H1 (cell line): Measurements from ENCODE around the gene SNURF. TPM values are rescaled to one million over a fixed set of nuclear protein-coding genes. Genes with fewer than 3 reads are reported as not detected.

ENCODE experiments used
- CTCF ChIA-PET: fragments of 300-600 bp; sonication (Branson Sonifier 250); formaldehyde crosslinking; loops from one replicate; lab custom pipeline; 2021; ENCODE audit not compliant: partially characterized antibody; lab: Charles Lee
- POLR2A ChIA-PET: fragments of 300-600 bp; sonication (Branson Sonifier 250); formaldehyde crosslinking; loops from one replicate; lab custom pipeline; 2021; ENCODE audit warnings: inconsistent platforms; ENCODE audit not compliant: partially characterized antibody; lab: Charles Lee
- DNase-seq, 2 experiments: peaks; one replicate each; pipeline versions ENCODE4 v3.0.0 to v3.0.0-alpha.2; 2010 to 2022; ENCODE audit warnings: low spot score in 2 of 2, low read depth in 1 of 2, mixed read lengths in 1 of 2
- FAIRE-seq: peaks from 2 replicates; lab custom pipeline; 2011; peaks lifted over from hg19 to GRCh38; lab: Jason Lieb, UNC
- H2AFZ ChIP-seq: 2 replicates; pipeline ENCODE4 v1.8.1; 2012; ENCODE audit warnings: low read length, inconsistent platforms
- H2AK5ac ChIP-seq: 2 replicates; pipeline ENCODE4 v1.6.1; 2013; ENCODE audit warnings: low read depth, low read length
- H2BK120ac ChIP-seq: replicated peaks from 2 replicates; pipeline ENCODE3; 2013; ENCODE audit warnings: low read depth, low read length, inconsistent platforms
- H2BK12ac ChIP-seq: 2 replicates; pipeline ENCODE4 v1.6.1; 2013; ENCODE audit warnings: low read depth, low read length
- H2BK15ac ChIP-seq: 2 replicates; pipeline ENCODE4 v1.6.1; 2013; ENCODE audit warnings: low read length
- H2BK20ac ChIP-seq: 2 replicates; pipeline ENCODE4 v1.6.1; 2013; ENCODE audit warnings: low read length
- H2BK5ac ChIP-seq: 2 replicates; pipeline ENCODE4 v1.6.1; 2013; ENCODE audit warnings: low read depth, low read length
- H3K14ac ChIP-seq: 2 replicates; pipeline ENCODE4 v1.6.1; 2013; ENCODE audit warnings: inconsistent platforms; ENCODE audit not compliant: insufficient read length
- H3K18ac ChIP-seq: 2 replicates; pipeline ENCODE4 v1.6.1; 2013; ENCODE audit warnings: low read length; ENCODE audit errors: extremely low read depth
- H3K23ac ChIP-seq: 2 replicates; pipeline ENCODE4 v1.6.1; 2013; ENCODE audit warnings: inconsistent platforms; ENCODE audit not compliant: insufficient read length
- H3K23me2 ChIP-seq: 2 replicates; pipeline ENCODE4 v1.6.1; 2013; ENCODE audit warnings: low read depth, low read length
- H3K27ac ChIP-seq: 2 replicates; pipeline ENCODE4 v1.6.1; 2011; ENCODE audit warnings: low read depth, low read length, inconsistent platforms
- H3K27me3 ChIP-seq, 4 experiments: replicated peaks in 1 of 4; 1 replicate in 1 of 4; 2 replicates in 3 of 4; pipeline versions ENCODE4 v1.6.1 to v1.8.1; 2011 to 2013; ENCODE audit warnings: low read length in 3 of 4, mild to moderate bottlenecking in 3 of 4, inconsistent platforms in 2 of 4, mixed read lengths in 2 of 4, moderate library complexity in 1 of 4; ENCODE audit not compliant: control insufficient read depth in 3 of 4, insufficient read depth in 3 of 4; ENCODE audit errors: extremely low read depth in 1 of 4
- H3K36me3 ChIP-seq, 4 experiments: 2 replicates each; pipeline versions ENCODE4 v1.6.1 to v1.8.1; 2011 to 2013; ENCODE audit warnings: mild to moderate bottlenecking in 4 of 4, low read length in 3 of 4, moderate library complexity in 2 of 4, control low read depth in 1 of 4, inconsistent platforms in 1 of 4; ENCODE audit not compliant: insufficient read depth in 4 of 4, control insufficient read depth in 2 of 4
- H3K4ac ChIP-seq: replicated peaks from 2 replicates; pipeline ENCODE3; 2013; ENCODE audit warnings: low read length, low read depth, mixed read lengths, inconsistent platforms; ENCODE audit not compliant: insufficient read length
- H3K4me1 ChIP-seq, 4 experiments: replicated peaks in 1 of 4; 1 replicate in 1 of 4; 2 replicates in 3 of 4; pipeline versions ENCODE4 v1.6.1 to v1.8.1; 2011 to 2013; ENCODE audit warnings: low read length in 3 of 4, inconsistent platforms in 2 of 4, mixed read lengths in 1 of 4; ENCODE audit not compliant: insufficient read depth in 4 of 4, control insufficient read depth in 3 of 4
- H3K4me2 ChIP-seq, 2 experiments: 2 replicates each; pipeline versions ENCODE4 v1.6.1 to v1.8.1; 2011 to 2013; ENCODE audit warnings: low read depth in 2 of 2, low read length in 2 of 2, control low read depth in 1 of 2, inconsistent platforms in 1 of 2, mild to moderate bottlenecking in 1 of 2; ENCODE audit not compliant: insufficient read depth in 1 of 2
- H3K4me3 ChIP-seq, 4 experiments: fragments of 200-600, 300-600 bp in 1 of 4; sonication (generic), shearing (Covaris generic), sonication (Bioruptor Twin) in 1 of 4; 2 replicates each; pipeline versions ENCODE4 v1.5.1 to v1.8.1; 2011 to 2016; ENCODE audit warnings: low read length in 4 of 4, low read depth in 3 of 4, control low read depth in 2 of 4, inconsistent platforms in 2 of 4, mild to moderate bottlenecking in 2 of 4, mixed read lengths in 1 of 4, moderate library complexity in 1 of 4; ENCODE audit not compliant: insufficient read depth in 2 of 4; ENCODE audit errors: extremely low read depth in 1 of 4
- H3K56ac ChIP-seq: replicated peaks from 2 replicates; pipeline ENCODE3; 2013; ENCODE audit warnings: low read depth, mild to moderate bottlenecking, mixed read lengths, low read length, inconsistent platforms; ENCODE audit not compliant: insufficient read length
- H3K79me1 ChIP-seq: 2 replicates; pipeline ENCODE4 v1.6.1; 2013; ENCODE audit warnings: low read depth, low read length, control low read depth
- H3K79me2 ChIP-seq, 2 experiments: 2 replicates each; pipeline versions ENCODE4 v1.6.1 to v1.8.1; 2012 to 2013; ENCODE audit warnings: low read length in 2 of 2, mild to moderate bottlenecking in 2 of 2, inconsistent platforms in 1 of 2; ENCODE audit not compliant: insufficient read depth in 2 of 2, control insufficient read depth in 1 of 2
- H3K9ac ChIP-seq, 4 experiments: replicated peaks in 1 of 4; 1 replicate in 1 of 4; 2 replicates in 3 of 4; pipeline versions ENCODE4 v1.6.1 to v1.8.1; 2011 to 2013; ENCODE audit warnings: low read depth in 3 of 4, low read length in 3 of 4, control low read depth in 2 of 4, mild to moderate bottlenecking in 2 of 4, moderate library complexity in 2 of 4, inconsistent platforms in 1 of 4; ENCODE audit errors: extremely low read depth in 1 of 4
- H3K9me3 ChIP-seq, 2 experiments: 2 replicates each; pipeline versions ENCODE4 v1.6.1 to v1.8.1; 2012 to 2013; ENCODE audit warnings: mild to moderate bottlenecking in 2 of 2, moderate library complexity in 2 of 2, control low read depth in 1 of 2, inconsistent platforms in 1 of 2, low read depth in 1 of 2, low read length in 1 of 2, mixed read lengths in 1 of 2; ENCODE audit not compliant: insufficient read depth in 2 of 2
- H4K20me1 ChIP-seq, 2 experiments: replicated peaks in 1 of 2; 2 replicates each; pipeline versions ENCODE3 to v1.8.1; 2011 to 2013; ENCODE audit warnings: inconsistent platforms in 2 of 2, low read length in 2 of 2, mild to moderate bottlenecking in 1 of 2; ENCODE audit not compliant: insufficient read depth in 2 of 2, control insufficient read depth in 1 of 2
- H4K5ac ChIP-seq: 2 replicates; pipeline ENCODE4 v1.6.1; 2013; ENCODE audit warnings: low read length, low read depth, mixed read lengths, inconsistent platforms; ENCODE audit not compliant: insufficient read length
- H4K8ac ChIP-seq: 2 replicates; pipeline ENCODE4 v1.8.0; 2013; ENCODE audit warnings: mild to moderate bottlenecking, moderate library complexity, low read length, inconsistent platforms; ENCODE audit not compliant: insufficient read depth; ENCODE audit errors: extremely low read depth
- H4K91ac ChIP-seq: replicated peaks from 2 replicates; pipeline ENCODE3; 2013; ENCODE audit warnings: low read length, mixed read lengths, inconsistent platforms; ENCODE audit not compliant: insufficient read length
- CHD1 ChIP-seq: IDR thresholded peaks from 2 replicates; pipeline ENCODE4 v1.6.1; 2012; ENCODE audit warnings: low read depth, low read length, improper control_type of control experiment
- POLR2A ChIP-seq, 2 experiments: IDR thresholded peaks; 1 replicate in 1 of 2; 2 replicates in 1 of 2; pipeline ENCODE4 v1.6.1; 2011; ENCODE audit warnings: low read depth in 2 of 2, low read length in 2 of 2, mild to moderate bottlenecking in 2 of 2; ENCODE audit errors: control extremely low read depth in 1 of 2
- POLR2AphosphoS5 ChIP-seq: IDR thresholded peaks from 2 replicates; pipeline ENCODE4 v1.6.1; 2011; ENCODE audit warnings: low read depth, low read length
- RXRA ChIP-seq: IDR thresholded peaks from 2 replicates; pipeline ENCODE4 v1.6.1; 2011; ENCODE audit warnings: low read depth, mild to moderate bottlenecking, low read length, moderate library complexity; ENCODE audit not compliant: insufficient read depth
- TBP ChIP-seq: IDR thresholded peaks from 2 replicates; pipeline ENCODE4 v1.6.1; 2011; ENCODE audit warnings: low read depth, low read length, improper control_type of control experiment
- WGBS, 2 experiments: shearing (Covaris generic) in 1 of 2; methylation state at CpG; one replicate each; pipeline versions ENCODE4 v1.1.6 to v1.1.7; 2013 to 2015; ENCODE audit warnings: low lambda C conversion rate in 2 of 2, mixed read lengths in 2 of 2, inconsistent platforms in 1 of 2, low coverage in 1 of 2, missing lambda C conversion rate in 1 of 2; ENCODE audit not compliant: insufficient replicate concordance in 2 of 2, insufficient coverage in 1 of 2, insufficient read length in 1 of 2; ENCODE audit errors: extremely low coverage in 1 of 2, missing lambda C conversion rate in 1 of 2; 5-methylcytosine and 5-hydroxymethylcytosine counted together
- polyA plus RNA-seq, 7 experiments: library from polyadenylated mRNA; depleted of rRNA in 3 of 7; stranded (reverse) in 5 of 7; unstranded in 2 of 7; fragments of >200 nt in 5 of 7; fragments of 200-250 nt in 2 of 7; gene quantifications; 1 replicate in 5 of 7; 2 replicates in 1 of 7; 4 replicates in 1 of 7; pipeline versions ENCODE4 v1.2.1 to v1.2.3, GENCODE V29; 2011 to 2013; ENCODE audit warnings: missing spikeins in 2 of 7, mixed read lengths in 2 of 7
- total RNA-seq: library from RNA; stranded (reverse); fragmentation: NEBNext Ultra II Directional; extraction: Animal tissue kit (Norgen Biotek cat#: 25700); gene quantifications from 2 replicates; pipeline ENCODE4 v1.2.1, GENCODE V29; 2021

The SNURF gene
- total and polyA plus RNA-seq, 2 of the 8 experiments (the other 6 are each of a cell fraction or from before 2014, with no cell fraction given): 9.9 to 76.5 TPM

GRCh38 chr15:24955531-24955921, 739 bp downstream of the SNURF start:
- POLR2A ChIA-PET: interaction anchor here (0.6 to 5.3 kb wide), 23 partner anchors 8 to 183 kb away, joined by 3 to 50 read pairs (median 6); no protein-coding TSS in a partner anchor
- H3K36me3 ChIP-seq: peaks cover 0 to 17% (median 5%) of the 10 kb centered on the region in 4 experiments; a peak in 3 of 8 replicates
- H3K56ac ChIP-seq: peak overlapping the region; percentile 23
- no peak overlapping the region for H3K23ac ChIP-seq
- no peaks in the 10 kb centered on the region; the same call in 1 of the 2 replicates for H3K23me2 ChIP-seq
- H2BK12ac ChIP-seq: peak overlapping the region; percentile 76
- no peak overlapping the region for H2AFZ ChIP-seq
- peak overlapping the region; percentile 70 to 94 (median 80) for H3K4me3 ChIP-seq
- H3K27ac ChIP-seq: peak overlapping the region; percentile 84
- H2BK5ac ChIP-seq: peak overlapping the region; percentile 83
- TF ChIP-seq POLR2A (IDR thresholded peaks at IDR 0.05; ENCODE audit: control extremely low read depth in 1 of 2, low read depth in 2 of 2, low read length in 2 of 2) (no peak), TBP (no peak), CHD1 (0 out of 2 replicates have a peak, but pooled peaks have one; percentile 0), POLR2AphosphoS5 (peak; percentile 71; the same call in 1 of the 2 replicates), RXRA (no peak)
- CTCF ChIA-PET: no interaction called here
- H3K27me3 ChIP-seq: no peaks in the 10 kb centered on the region
- peak overlapping the region; percentile 83 for H4K8ac ChIP-seq
- H4K20me1 ChIP-seq: peaks cover 7 to 11% of the 10 kb centered on the region in 2 experiments
- DNase-seq: peak in 1 of 2 experiments; percentile 40
- peaks cover 0 to 7% (median 3%) of the 10 kb centered on the region in 4 experiments; a peak in 2 of 7 replicates for H3K4me1 ChIP-seq
- H2BK15ac ChIP-seq: no peak overlapping the region
- WGBS, 2 experiments: 20% methylated on average over 21 of the region's 31 CpGs; no CpG with 5 or more reads in 1 of the 2 experiments
- H3K18ac ChIP-seq: peak overlapping the region; percentile 93
- peak overlapping the region; percentile 83 to 92 (median 90) for H3K9ac ChIP-seq
- peak overlapping the region; percentile 39 to 63 for H3K4me2 ChIP-seq
- H3K9me3 ChIP-seq: peaks cover 3 to 23% of the 10 kb centered on the region in 2 experiments; a peak in 3 of 4 replicates
- FAIRE-seq: no peak
- H2AK5ac ChIP-seq: no peak overlapping the region
- peaks cover 35 to 90% of the 10 kb centered on the region in 2 experiments for H3K79me2 ChIP-seq
- no peak overlapping the region for H2BK120ac ChIP-seq
- peak overlapping the region; percentile 88 for H4K91ac ChIP-seq
- peak overlapping the region; percentile 40 for H4K5ac ChIP-seq
- peak overlapping the region; percentile 5 for H3K14ac ChIP-seq
- H2BK20ac ChIP-seq: no peak overlapping the region
- peak overlapping the region; percentile 41 for H3K4ac ChIP-seq
- no peaks in the 10 kb centered on the region for H3K79me1 ChIP-seq
